NB4 (cell line): ENCODE data around the gene PC.

Experiments used
- DNase-seq: peaks from one replicate; pipeline ENCODE4 v3.0.0; 2010; ENCODE audit warnings: low read depth
- H3K4me3 ChIP-seq: one replicate; pipeline ENCODE4 v1.5.1; 2011; ENCODE audit warnings: mild to moderate bottlenecking, low read depth, low read length, moderate library complexity
- MYC ChIP-seq: IDR thresholded peaks from 2 replicates; pipeline ENCODE4 v1.6.1; 2011; ENCODE audit warnings: low read depth, low read length
- POLR2A ChIP-seq: IDR thresholded peaks from 2 replicates; pipeline ENCODE4 v1.6.1; 2011; ENCODE audit warnings: mild to moderate bottlenecking; ENCODE audit not compliant: insufficient read length; ENCODE audit errors: extremely low read depth
- TF ChIP-seq, protein P1 (sequence below): IDR thresholded peaks from 2 replicates; pipeline ENCODE4 v1.6.1; 2011; ENCODE audit warnings: low read depth, low read length
- TF ChIP-seq, protein P2 (sequence below): IDR thresholded peaks from one replicate; pipeline ENCODE4 v1.5.1; 2012; ENCODE audit warnings: low read depth, low read length

Gene PC

DNA sequence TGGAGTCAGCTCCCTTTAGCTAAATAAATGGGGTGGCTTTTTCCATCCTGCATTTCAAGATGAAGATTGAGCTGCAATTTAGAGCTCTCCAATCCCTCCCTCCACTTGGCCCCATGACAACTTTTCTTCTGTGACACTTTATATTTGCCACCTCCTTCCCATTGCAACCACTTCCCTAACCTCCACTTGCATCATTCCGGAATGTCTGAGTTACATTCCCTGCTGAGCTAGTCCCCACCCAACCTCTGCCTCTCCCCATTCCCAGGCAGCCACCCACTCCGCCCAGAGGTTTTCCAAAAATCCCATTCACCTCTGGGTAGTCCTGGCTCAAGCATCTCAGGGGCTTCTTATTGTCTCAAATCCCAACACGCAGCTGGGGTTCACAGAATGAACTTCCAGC lies 24.7 kb downstream of the PC start:
- TF ChIP-seq MYC, result no peak
- TF ChIP-seq, protein P1, sequence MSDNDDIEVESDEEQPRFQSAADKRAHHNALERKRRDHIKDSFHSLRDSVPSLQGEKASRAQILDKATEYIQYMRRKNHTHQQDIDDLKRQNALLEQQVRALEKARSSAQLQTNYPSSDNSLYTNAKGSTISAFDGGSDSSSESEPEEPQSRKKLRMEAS, result no peak
- TF ChIP-seq, protein P2, sequence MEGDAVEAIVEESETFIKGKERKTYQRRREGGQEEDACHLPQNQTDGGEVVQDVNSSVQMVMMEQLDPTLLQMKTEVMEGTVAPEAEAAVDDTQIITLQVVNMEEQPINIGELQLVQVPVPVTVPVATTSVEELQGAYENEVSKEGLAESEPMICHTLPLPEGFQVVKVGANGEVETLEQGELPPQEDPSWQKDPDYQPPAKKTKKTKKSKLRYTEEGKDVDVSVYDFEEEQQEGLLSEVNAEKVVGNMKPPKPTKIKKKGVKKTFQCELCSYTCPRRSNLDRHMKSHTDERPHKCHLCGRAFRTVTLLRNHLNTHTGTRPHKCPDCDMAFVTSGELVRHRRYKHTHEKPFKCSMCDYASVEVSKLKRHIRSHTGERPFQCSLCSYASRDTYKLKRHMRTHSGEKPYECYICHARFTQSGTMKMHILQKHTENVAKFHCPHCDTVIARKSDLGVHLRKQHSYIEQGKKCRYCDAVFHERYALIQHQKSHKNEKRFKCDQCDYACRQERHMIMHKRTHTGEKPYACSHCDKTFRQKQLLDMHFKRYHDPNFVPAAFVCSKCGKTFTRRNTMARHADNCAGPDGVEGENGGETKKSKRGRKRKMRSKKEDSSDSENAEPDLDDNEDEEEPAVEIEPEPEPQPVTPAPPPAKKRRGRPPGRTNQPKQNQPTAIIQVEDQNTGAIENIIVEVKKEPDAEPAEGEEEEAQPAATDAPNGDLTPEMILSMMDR, result no peak
- TF ChIP-seq POLR2A, result no peak
- no peak overlapping the region for H3K4me3 ChIP-seq
- no peak for DNase-seq

DNA sequence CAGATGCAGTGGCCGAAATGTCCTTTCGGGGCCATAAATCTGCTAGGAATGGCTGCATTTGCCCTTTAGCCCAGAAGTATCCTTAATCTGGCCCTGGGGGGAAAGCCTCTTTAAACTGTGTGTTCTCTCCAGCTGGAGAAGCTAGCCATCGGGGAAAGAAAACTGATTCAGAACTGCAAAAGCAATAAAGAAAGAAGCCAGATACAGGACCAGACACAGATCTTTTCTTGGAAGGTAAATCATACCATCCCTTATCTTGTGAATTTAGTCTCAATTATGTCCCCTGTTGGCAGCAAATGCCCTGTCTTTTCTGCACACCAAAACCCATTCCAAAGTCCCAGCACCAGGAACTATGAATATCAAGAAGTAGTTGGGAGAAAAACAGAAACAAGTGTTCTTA lies 25.6 kb downstream of the PC start:
- H3K4me3 ChIP-seq, result no peak overlapping the region
- TF ChIP-seq POLR2A, result no peak
- no peak for TF ChIP-seq MYC
- TF ChIP-seq, protein P2, result no peak
- TF ChIP-seq, protein P1, result no peak
- DNase-seq, result no peak

- TF ChIP-seq, protein P1, result no peak
- no peak for TF ChIP-seq POLR2A
- no peak for TF ChIP-seq MYC
- TF ChIP-seq, protein P2, result no peak
- H3K4me3 ChIP-seq, result no peak overlapping the region
- DNase-seq, result no peak
Measured at GRCh38 chr11:66929753-66930152, 28.4 kb downstream of the PC start.

- TF ChIP-seq POLR2A (no peak), MYC (no peak)
- TF ChIP-seq, protein P1, result no peak
- TF ChIP-seq, protein P2, result no peak
- no peak overlapping the region for H3K4me3 ChIP-seq
Measured at GRCh38 chr11:66924272-66924671, 33.9 kb downstream of the PC start.

GRCh38 chr11:66922551-66922950 lies 35.6 kb downstream of the PC start:
- TF ChIP-seq, protein P2, result no peak
- no peak for TF ChIP-seq POLR2A
- TF ChIP-seq, protein P1, result no peak
- TF ChIP-seq MYC, result no peak
- H3K4me3 ChIP-seq, result no peak overlapping the region
- no peak for DNase-seq

More at GRCh38 chr11:66924272-66924671, 33.9 kb downstream of the PC start:
- no peak for DNase-seq
